ENCODE measurements around the gene GSK3A. TPM values are rescaled to one million over a fixed set of nuclear protein-coding genes. Genes with fewer than 3 reads are reported as not detected.

GSK3A gene
- total and polyA plus RNA-seq, 9 of the 15 experiments (the other 6 are each of a cell fraction or from before 2014, with no cell fraction given) = 0.62 to 90.7 (median 33.3) TPM

DNA sequence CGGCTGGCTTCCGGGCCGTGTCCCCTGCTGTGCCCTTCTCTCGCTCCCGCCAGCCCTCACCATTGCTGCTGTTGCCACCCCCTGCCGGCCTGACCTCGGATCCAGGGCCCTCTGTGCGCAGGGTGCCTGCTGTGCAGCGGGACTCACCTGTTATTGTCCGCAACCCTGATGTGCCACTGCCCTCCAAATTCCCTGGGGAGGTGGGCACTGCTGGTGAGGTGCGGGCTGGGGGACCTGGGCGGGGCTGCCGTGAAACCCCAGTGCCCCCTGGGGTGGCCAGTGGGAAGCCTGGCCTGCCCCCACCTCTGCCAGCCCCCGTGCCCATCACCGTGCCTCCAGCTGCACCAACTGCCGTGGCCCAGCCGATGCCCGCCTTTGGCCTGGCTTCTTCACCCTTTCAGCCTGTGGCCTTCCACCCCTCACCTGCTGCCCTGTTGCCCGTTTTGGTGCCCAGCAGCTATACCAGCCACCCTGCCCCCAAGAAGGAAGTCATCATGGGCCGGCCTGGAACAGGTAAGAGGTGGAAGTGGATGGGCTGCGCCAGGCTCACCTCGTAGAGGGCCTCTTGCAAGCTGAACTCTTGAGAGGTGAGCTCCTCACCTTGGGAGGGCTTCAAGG is 31.8 kb upstream of the GSK3A start:
- POLR2A ChIA-PET = interaction anchor here (0.6 to 1.3 kb wide), 4 partner anchors 8 to 23 kb away, joined by 3 to 5 read pairs (median 4); no protein-coding TSS in a partner anchor
- FAIRE-seq (no peak), DNase-seq (ENCODE audit: extremely low read depth in 1 of 4, low spot score in 3 of 4) (no peak), ATAC-seq (no peak)
- H3K27me3 ChIP-seq (ENCODE audit: control insufficient read depth in 2 of 2, insufficient read depth in 2 of 2, low read length in 2 of 2) = no peaks in the 10 kb centered on the region
- 96% methylated on average over 15 of the region's 22 CpGs for WGBS (ENCODE audit: insufficient coverage, low coverage, missing lambda C conversion rate)
- peak overlapping the region in 1 of 2 experiments; percentile 48; a peak in 2 of 4 replicates for H3K9ac ChIP-seq (ENCODE audit: insufficient read depth in 1 of 2, low read depth in 2 of 2, low read length in 2 of 2)
- no peaks in the 10 kb centered on the region for H3K9me1 ChIP-seq (ENCODE audit: control insufficient read depth, insufficient read depth, low read length)
- H2AFZ ChIP-seq (ENCODE audit: low read depth, low read length) = no peak overlapping the region
- CTCF ChIA-PET (ENCODE audit: low intra/inter-chr PET ratio) = no interaction called here
- H3K36me3 ChIP-seq (ENCODE audit: control insufficient read depth, insufficient read depth, low read length) = peaks cover 59% of the 10 kb centered on the region
- TF ChIP-seq SRSF3 (IDR thresholded peaks at IDR 0.05; ENCODE audit: insufficient read depth, low read length) (no peak), ZNF316 (IDR thresholded peaks at IDR 0.05) (no peak), ZKSCAN8 (CRISPR knock-in tag; IDR thresholded peaks at IDR 0.05) (no peak), ZBTB11 (CRISPR knock-in tag; IDR thresholded peaks at IDR 0.05) (no peak), ZBTB33 (CRISPR knock-in tag; IDR thresholded peaks at IDR 0.05) (no peak), BRCA1 (IDR thresholded peaks at IDR 0.05) (no peak), BRCA1 (CRISPR knock-in tag; IDR thresholded peaks at IDR 0.05) (no peak), ZBTB17 (CRISPR knock-in tag; IDR thresholded peaks at IDR 0.05) (no peak), ZNF699 (CRISPR knock-in tag; IDR thresholded peaks at IDR 0.05; ENCODE audit: insufficient replicate concordance) (no peak), RBM22 (IDR thresholded peaks at IDR 0.05; ENCODE audit: low read depth, low read length, poor library complexity, severe bottlenecking) (peak; percentile 67), CBFB (CRISPR knock-in tag; IDR thresholded peaks at IDR 0.05) (no peak), POLR2G (IDR thresholded peaks at IDR 0.05; ENCODE audit: low read depth, low read length) (peak; percentile 35), MYC (IDR thresholded peaks at IDR 0.05; ENCODE audit: low read depth, low read length) (no peak), MYC (CRISPR knock-in tag; IDR thresholded peaks at IDR 0.05; ENCODE audit: borderline replicate concordance, low read depth) (no peak), RBFOX2 (IDR thresholded peaks at IDR 0.05; ENCODE audit: low read depth, low read length) (peak; percentile 47)
- H3K4me1 ChIP-seq (replicated peaks in 1 of 2; ENCODE audit: control insufficient read depth in 2 of 2, insufficient read depth in 2 of 2, low read length in 2 of 2) = peaks cover 16 to 58% of the 10 kb centered on the region in 2 experiments
- H3K9me3 ChIP-seq (replicated peaks; ENCODE audit: control insufficient read depth, insufficient read depth, low read depth, low read length) = no peaks in the 10 kb centered on the region
- intact Hi-C loops (cut with micrococcal nuclease) (no loop called here), in situ Hi-C loops (cut with MboI) (no loop called here)
- H3K27ac ChIP-seq (ENCODE audit: extremely low read depth, low read depth, low read length) = no peak overlapping the region
- H3K4me2 ChIP-seq (ENCODE audit: insufficient read depth, low read length) = no peak overlapping the region
- no peaks in the 10 kb centered on the region for H4K20me1 ChIP-seq (replicated peaks; ENCODE audit: control insufficient read depth, insufficient read depth, low read length)
- H3K4me3 ChIP-seq = no peak overlapping the region
- H3K79me2 ChIP-seq (ENCODE audit: control insufficient read depth, insufficient read depth, low read length) = peaks cover 38% of the 10 kb centered on the region
- BruUV-seq (replicated peaks) = no TSS peak
